NCI-H146 treated with DMSO at 0.1 percent for 48 hours (cell line): ENCODE measurements around the gene IFT74.
A peak's percentile ranks its signal among the peaks of the same experiment; 100 is the strongest.

ENCODE experiments used
- DNase-seq: peaks from one replicate; lab custom pipeline; 2025; ENCODE audit not compliant: unreplicated experiment; lab: John Stamatoyannopoulos, UW

IFT74 gene

DNA sequence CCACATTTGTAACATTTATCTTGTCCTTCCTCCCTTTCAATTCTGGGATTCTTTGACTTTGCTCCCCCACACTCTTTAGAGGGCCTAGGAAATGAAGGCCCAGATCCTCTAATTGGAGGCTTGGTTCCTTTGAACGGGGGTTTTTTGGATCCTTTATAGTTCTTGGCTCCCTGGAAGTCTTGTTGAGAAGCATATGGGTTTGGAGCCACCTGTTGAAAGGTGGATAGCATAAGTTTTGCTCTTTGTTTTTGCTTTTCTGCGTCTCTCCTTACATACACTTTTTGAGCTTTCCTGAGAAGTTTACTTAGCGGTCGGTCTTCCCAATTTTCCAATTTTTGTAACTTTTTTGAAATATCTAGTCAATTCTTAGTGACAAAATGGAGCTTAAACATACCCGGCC lies 17.8 kb downstream of the IFT74 start:
- no peak for DNase-seq

DNA sequence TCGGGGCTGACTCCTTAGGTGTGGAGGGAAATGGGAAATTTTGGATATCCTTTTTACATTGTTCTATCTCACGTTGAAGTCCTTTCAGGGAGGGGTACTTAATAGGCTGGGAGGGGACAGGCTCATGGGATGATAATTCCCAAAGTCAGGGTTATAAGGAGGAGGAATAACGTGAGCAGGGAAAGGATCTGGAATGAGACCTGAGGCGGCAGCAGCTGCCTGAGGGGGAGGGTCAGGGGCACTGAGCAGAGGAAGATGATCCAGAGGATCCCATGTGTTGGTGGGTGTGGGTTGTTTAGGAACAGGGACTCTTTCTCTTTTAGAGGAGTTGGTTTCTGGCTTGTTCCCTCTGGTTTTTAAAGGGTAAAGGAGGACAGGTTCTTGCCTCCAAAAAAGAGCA lies 18.7 kb downstream of the IFT74 start:
- no peak for DNase-seq

DNA sequence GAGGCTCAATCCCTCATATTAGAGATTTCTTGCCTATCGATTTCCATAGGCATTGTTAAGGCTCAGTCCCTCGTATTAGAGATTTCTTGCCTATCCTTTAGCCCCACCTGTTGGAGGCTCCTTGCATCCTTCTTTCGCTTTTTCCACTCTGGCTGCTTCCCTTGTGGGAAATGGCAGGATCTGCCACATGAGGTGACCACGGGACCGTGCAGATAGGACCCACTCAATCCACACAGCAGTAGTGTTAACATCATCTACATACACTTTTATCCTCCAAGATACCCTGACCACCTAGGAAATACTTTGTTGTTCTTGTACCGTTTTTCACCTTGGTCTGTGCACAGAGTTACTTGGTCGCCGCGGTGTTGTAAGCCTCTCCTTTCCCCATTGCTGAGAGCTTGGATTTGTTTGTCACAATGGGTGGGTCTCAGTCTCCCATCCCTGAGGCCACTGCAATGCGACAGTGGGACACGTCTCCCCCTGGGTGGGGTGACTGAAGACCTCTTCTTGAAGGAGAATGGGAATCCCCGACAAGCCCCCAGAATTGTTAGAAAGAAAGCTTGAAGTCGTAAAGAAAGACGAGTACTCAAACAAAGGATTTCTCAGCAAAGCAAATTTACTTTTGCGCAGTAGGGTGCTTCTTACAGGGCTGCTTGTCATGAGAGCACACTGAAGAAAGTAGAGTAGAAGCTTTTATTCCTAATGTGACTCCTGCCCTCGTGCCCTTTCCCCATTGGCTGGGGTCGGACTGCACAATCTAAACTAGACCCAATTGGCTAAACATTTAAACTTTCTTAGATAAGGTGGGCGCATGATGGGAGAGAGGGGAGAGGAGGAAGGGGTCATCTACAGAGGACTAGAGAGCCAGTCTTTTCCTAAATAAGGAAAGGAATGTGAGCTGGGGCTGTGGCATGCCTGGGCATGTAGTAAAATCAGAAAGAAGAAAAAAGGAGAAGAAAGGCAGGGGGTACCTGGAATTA lies 19.8 kb downstream of the IFT74 start:
- DNase-seq = no peak

DNA sequence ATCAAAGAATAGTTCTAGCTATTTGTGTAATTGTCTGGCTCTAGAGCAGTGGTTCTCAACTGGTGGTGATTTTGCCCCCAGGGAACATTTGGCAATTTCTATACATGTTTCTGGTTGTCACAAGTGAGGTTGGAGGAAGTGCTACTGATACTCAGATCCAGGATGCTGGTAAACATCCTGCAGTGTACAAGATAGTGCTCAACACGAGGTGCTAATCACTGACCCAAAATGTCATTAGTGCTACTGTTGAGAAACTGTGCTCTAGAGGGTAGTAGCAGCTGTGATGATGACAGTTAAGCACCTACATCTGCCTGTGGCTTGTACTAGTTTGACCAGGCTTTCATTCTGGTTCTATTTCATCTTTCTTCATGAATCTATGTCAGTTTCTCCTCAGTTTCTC lies 27.1 kb downstream of the IFT74 start:
- DNase-seq = no peak

DNA sequence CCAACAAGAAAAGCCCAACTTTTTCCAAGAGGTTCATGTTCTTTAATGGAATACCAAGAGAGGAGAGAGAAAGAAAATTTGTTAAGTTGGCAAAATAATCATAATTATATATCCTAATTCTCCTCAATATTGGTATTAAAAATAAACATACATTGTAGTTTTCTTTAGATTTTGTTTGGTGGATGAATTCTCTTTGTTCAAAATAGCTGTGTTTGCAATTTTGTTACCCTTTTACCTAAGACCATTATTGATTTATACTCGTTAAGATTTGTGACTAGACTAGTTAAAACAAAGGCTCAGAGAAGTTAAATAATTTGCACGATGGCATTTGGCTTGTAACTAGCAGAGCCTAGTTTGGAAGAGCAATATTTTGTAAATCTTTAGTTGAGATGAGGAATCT lies 39.6 kb downstream of the IFT74 start:
- no peak for DNase-seq

DNA sequence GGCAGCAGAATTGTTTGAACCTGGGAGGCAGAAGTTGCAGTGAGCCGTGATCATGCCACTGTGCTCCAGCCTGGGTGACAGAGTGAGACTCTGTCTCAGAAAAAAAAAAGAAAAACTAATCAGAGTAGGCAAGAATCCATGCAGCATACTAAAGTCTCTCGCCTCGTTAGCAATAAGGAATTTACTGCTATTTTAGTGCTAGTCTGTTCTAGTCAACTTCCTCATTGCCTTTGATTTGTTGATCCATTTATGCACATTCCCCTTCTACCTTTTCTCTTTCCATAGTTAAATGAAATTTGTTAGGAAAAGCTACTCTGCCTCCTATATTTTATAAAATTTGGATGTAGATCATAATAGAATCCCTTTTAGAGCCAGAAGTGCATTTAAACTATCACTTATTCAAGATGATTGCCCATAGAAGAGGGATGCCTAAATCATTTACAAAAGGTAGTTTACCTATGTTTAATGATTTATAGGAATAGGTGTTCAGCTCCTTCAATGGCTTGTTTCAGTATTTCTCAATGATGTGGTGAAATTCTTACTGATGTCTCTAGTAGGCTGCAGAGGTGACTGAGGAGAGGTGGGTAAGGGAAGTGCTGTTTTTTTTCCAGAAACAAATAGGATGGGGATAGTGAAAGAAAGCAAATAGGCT lies 47.3 kb downstream of the IFT74 start:
- no peak for DNase-seq

DNA sequence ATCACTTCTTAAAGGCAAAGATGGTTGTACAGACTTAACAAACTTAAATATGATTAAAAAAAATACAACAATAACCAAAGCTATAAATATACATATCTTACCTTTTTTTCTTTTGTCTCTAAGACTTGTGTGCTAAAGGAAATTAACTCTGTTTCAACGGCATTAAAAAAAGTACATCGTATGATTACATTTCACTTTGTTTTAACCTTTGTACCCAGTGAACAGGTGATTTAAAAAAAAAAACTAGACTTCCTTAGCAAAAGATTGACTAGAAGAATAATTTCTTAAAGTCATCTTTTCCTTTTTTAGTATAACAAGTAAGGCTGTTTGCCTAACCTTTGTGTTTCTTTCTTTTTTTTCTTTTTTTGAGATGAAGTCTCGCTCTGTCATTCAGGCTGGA lies 49.3 kb downstream of the IFT74 start, which contains the start of gene LRRC19:
LRRC19 (minus strand) TSS at position 182 of the 400 bp plus-strand sequence. CDS start 5,978 bp downstream, outside the sequence.
- DNase-seq = no peak

DNA sequence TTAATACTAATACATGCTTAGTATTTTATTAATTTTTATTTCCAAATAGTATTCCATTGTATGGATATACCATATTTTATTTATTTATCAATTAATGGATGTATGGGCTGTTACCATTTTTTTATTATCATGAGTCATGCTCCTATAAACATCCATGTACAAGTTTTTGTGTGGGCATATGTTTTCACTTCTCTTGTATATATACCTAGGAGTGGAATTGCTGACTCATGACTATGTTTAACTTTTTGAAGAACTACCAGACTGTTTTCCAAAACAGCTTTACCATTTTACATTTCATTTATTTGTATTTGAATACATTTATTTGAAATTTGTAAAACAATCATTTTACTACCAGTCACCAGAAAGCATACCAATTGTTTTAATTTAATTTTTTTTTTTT lies 63.4 kb downstream of the IFT74 start:
- no peak for DNase-seq

DNA sequence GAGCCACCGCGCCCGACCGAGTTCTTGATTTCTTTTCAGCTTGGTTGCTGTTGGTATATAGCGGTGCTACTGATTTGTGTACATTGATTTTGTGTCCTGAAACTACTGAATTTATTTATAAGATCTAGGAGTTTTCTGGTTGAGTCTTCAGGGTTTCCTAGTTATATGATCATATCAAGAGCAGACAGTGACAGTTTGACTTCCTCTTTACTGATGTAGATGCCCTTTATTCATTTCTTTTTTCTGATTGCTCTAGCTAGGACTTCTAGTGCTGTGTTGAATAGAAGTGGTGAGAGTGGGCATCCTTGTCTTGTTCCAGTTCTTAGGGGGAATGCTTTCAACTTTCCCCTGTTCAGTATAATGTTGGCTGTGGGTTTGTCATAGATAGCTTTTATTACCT lies 66.7 kb downstream of the IFT74 start:
- no peak for DNase-seq

DNA sequence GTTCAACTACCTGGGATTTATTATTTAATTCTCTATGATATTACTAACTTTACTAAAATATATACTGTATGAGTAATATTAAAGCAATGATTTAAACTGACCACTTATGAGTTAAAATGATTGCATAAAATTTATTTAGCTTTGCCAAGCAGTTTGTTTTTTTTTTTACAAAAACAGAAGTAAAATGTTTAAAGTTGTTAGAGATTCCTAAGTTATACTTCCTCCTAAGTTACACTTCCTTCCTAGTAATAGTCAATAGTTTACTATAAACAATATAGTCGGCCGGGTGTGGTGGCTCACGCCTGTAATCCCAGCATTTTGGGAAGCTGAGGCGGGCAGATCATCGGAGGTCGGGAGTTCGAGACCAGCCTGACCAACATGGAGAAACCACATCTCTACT lies 73.0 kb downstream of the IFT74 start:
- no peak for DNase-seq

DNA sequence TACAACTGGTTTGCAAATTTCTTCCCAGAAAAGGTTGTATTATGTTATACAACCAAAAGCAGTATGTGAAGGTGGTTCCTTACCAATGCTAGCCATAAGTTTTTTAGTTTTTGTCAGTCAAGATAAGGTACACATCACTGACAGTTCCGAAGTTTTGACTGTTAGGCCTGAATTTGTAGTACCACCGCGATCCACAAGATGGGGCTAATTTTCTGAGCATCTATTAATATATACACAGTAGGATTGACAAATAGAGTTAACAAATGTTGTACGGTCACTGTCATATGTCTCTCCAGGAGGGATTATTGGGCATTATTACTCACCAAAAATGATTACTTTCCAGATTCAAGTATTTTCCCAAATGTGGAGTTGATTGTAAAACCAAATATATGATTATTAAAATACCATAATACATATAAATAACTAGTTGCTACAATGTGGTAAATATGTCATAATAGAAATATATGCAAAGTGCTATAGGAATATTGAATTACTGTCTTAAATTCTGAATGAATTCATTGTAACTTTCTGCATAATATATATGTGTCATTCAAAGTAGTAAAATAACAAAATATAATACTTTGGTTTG lies 77.7 kb downstream of the IFT74 start:
- peak; percentile 57 for DNase-seq

DNA sequence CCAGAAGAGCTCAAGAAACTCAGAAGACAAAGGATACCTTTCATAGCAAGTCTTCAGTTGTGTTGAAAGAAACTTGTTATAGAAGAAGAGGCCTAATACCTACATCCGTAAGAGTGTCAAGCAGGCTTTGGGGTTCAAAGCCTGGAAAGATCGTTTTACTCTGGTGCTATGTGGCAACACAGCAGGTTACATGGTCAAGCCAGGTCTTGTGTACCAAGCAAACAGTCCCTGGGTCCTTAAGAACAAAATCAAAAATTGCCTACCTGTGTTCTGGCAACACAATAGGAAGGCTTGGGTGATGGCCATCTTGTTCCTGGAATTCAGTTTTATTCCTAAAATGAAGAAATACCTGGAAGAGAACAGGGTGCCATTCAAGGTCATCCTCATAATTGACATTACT lies 81.3 kb downstream of the IFT74 start:
- DNase-seq = no peak

DNA sequence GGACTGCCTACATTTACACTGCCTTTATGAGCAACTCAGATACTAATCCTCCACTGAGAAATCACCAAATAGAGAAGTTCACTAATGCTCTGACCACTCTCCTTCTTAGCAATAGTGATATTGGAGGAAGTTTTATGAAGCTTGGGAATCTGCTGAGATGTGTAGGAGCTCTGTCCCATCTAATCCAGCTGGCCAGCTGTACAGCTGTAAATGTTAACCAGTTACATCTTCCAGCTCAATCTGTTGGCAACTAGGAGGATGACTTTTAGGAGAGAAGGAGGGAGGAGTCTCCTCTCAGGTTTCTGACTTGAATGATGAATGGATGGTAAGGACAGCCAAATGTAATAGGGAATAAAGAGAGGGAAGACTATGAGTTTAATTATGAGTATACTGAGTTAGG lies 85.5 kb downstream of the IFT74 start:
- DNase-seq = no peak

DNA sequence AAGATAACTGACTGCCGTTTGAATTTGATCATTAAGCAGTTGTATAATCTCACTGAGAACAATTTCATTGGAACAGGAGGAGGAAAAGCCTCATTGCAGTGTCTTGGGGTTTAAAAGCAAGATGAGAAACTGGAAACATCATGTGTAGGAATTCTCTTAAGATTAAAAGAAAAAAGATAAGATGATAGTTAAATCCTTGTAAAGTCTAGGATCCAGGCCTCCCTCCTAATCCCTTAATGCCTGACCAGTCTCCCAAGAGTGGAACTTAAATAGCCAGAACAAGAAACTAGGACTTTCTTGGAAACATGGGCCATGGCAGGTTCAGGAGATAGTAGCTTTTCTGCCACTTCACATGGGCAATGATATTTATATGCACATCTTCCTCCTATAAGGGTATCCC lies 86.3 kb downstream of the IFT74 start:
- DNase-seq = no peak

DNA sequence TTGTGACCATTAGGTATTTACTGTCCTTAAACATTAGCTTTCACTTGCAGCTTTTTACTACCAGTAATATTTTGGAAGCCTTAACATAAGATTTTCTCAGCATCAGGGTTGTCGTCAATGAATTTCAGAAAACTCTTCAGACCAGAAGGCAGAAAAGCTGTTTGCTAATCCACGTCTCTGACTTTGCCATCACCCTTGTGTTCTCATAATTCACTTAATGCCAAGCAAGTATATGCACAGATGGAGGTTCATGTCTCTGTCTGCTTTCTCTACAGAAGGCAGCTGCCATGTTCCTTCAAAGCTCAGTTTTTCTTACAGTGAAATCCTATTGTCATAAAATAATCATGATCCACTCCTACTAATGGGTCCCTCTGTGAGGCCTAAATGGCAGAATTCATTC lies 87.0 kb downstream of the IFT74 start:
- DNase-seq = no peak

DNA sequence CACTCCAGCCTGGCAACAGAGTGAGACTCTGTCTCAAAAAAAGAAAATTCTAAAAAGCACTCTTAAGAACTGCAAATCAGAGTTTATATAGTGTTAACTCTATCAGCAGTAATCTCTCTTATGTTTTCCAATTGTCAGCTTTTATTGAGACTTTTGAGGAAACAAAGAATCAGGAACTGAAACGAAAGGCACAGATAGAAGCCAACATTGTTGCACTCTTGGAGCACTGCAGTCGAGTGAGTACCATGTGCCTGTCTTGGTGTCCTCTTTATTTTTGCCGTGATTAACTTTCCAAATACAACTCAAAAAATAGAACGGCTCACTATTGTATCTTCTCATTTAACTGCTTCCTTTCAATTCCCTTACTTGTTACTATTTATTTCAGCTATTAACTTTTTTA lies 90.9 kb downstream of the IFT74 start:
- no peak for DNase-seq

DNA sequence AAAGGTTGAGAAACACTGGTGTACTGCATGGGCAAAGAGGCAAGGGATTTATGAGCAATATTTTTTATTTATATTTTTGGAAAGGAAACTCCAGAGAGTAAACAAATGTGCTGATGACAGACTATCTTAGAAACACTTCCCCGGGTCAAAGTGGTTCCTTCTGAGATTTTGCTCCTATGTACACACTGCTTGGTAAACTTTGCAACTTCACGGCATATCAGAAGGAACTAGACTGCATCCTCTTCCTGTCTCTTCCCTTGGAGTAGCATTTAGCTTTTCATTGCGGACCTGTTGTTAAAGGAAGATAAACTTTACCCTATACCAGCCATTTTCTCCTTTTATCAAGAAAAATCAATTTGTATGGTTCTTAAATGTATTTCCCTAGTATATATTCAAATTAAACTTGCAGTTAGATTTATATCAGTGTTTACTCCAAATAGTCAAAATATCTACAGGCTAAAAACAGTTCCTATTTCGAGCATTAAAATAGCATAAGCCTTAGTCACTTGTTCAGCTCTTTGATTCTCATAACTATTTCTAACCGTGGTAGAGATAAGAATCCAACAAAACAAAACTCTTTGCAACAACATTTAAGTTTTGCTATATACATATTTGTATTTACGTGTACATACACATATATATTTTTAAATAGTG lies 97.3 kb downstream of the IFT74 start:
- no peak for DNase-seq

DNA sequence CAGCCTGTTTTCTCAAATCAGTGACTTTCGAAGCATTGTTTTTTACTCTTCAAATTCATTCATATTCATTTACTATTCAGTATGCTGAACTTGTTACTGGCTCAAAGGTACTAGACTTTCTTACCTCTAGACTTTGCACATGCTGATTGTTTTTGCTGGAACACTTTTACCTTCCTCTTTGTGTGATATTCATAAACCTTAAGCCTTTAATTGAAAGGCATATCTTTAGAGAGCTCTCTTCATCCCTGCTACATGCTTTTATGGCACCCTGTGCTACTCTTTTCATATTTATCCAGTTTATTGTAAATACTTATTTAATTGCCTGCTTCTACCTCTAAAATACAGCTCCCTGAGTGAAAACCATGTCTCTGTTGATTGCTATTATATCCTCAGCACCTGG lies 97.9 kb downstream of the IFT74 start:
- no peak for DNase-seq

DNA sequence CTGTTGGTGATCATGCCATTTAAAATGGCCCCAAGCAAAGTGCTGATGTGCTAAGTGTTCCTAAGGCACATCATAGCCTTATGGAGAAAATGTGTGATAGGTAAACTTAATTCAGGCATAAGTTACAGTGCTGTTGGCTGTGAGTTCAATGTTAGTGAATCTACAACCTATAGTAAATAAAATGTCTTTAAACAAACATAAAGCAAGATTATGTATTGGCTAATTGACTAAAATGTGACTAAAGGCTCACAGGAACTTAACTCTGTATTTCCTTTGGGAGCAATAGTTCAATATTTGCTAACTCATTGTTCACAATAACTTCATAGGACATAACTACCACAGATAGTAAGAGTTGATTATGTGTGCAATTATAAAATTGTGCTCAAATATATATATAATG lies 98.6 kb downstream of the IFT74 start:
- no peak for DNase-seq

DNA sequence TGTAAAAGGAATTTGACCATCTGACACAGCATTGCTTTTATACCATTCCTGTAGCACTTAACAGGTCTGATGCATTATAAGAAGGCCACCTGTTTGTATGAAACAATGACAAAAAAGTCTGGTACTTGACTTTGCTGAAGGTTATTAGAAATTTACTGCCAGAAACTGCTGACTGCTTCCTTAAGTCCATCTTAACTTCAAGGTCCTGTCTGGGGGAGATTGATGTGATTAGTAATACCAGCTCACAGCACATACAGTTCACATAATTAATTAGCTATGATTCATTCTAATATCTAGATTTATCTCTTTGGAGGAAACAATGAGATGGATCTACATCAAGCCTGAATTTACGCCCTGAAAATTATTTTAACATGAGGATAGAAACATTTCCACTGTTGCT lies 103.2 kb downstream of the IFT74 start:
- no peak for DNase-seq

DNA sequence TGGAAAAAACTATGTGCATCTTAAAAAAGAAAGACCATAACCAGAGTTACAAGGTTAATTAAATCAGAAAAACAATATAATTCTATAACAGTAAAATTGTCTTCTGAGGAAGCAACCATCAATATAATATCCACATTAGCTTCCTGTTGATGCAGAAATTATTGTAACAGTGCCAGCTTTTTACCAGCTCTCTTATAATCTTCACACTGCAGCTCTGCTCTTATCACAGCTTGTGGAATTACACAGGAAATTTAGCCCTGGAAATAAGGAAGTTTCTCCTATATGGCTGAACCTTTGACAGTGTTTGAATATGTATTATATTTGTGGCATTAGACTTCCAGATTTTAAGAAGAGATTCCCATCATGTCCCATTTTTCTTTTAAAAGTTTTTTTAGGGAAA lies 103.7 kb downstream of the IFT74 start:
- DNase-seq = no peak

DNA sequence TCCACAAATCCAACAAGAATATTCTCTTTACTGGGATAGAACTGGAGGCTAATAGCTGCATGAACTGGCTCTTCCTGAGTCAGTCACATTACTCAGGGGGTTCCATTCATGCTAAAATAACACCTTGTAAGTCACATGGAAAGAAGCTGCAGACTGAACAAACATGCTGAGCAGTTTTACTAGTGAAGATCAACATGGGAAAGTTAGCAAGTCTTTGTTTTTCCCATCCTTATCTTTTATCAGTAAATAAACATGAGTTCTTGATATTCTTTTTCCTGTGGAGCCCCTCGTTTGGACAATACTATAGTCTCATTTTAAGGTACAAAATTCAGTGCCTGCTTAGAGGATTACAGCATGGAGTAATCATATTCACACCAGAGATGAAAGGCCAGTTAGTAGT lies 109.1 kb downstream of the IFT74 start:
- DNase-seq = no peak
